ENCODE data around the gene TOLLIP. TPM values are rescaled to one million over a fixed set of nuclear protein-coding genes. Genes with fewer than 3 reads are reported as not detected.
"Not testable (repeated sequence)": the region's sequence is repeated elsewhere in the genome, so short reads cannot be mapped to it uniquely, and the experiment has no call there.

The TOLLIP gene
- total RNA-seq, 1 experiment from 2014 or later: 32.3 TPM

- TF ChIP-seq AR (CRISPR knock-in tag; IDR thresholded peaks at IDR 0.05): no peak
- TF ChIP-seq MAX (CRISPR knock-in tag; IDR thresholded peaks at IDR 0.05): no peak
- no peak for TF ChIP-seq FOXP4 (CRISPR knock-in tag; IDR thresholded peaks at IDR 0.05)
- no peak for TF ChIP-seq NR3C1 (CRISPR knock-in tag; conservative IDR thresholded peaks at IDR 0.05; ENCODE audit: low read depth)
- no peak for TF ChIP-seq ELF4 (CRISPR knock-in tag; IDR thresholded peaks at IDR 0.05; ENCODE audit: low read depth)
- TF ChIP-seq HMGXB4 (CRISPR knock-in tag; IDR thresholded peaks at IDR 0.05): no peak
- TF ChIP-seq ETV6 (CRISPR knock-in tag; IDR thresholded peaks at IDR 0.05): no peak
- no peak for TF ChIP-seq OVOL2 (CRISPR knock-in tag; IDR thresholded peaks at IDR 0.05; ENCODE audit: borderline replicate concordance)
- no peak for TF ChIP-seq ZNF138 (CRISPR knock-in tag; conservative IDR thresholded peaks at IDR 0.05)
- no peak for TF ChIP-seq FOXJ3 (CRISPR knock-in tag; IDR thresholded peaks at IDR 0.05; ENCODE audit: borderline replicate concordance)
- TF ChIP-seq GRHL2 (CRISPR knock-in tag; IDR thresholded peaks at IDR 0.05; ENCODE audit: insufficient replicate concordance, severe bottlenecking): no peak
- no peak for TF ChIP-seq GTF2I (CRISPR knock-in tag; conservative IDR thresholded peaks at IDR 0.05)
- TF ChIP-seq MYBL2 (CRISPR knock-in tag; IDR thresholded peaks at IDR 0.05): no peak
- no peak for TF ChIP-seq E2F1 (CRISPR knock-in tag; IDR thresholded peaks at IDR 0.05)
Observed at GRCh38 chr11:1341928-1342524, 32.6 kb upstream of the TOLLIP start (continued).

- ATAC-seq; H3K4me3 Mint-ChIP-seq; H3K27me3 Mint-ChIP-seq (ENCODE audit: low read depth); H3K36me3 Mint-ChIP-seq; DNase-seq (ENCODE audit: low spot score); H3K4me1 Mint-ChIP-seq; H3K27ac Mint-ChIP-seq; POLR2A ChIA-PET; CTCF ChIA-PET; H3K9me3 Mint-ChIP-seq: not testable (repeated sequence)
Observed at GRCh38 chr11:1341226-1341625, 31.8 kb upstream of the TOLLIP start.

- Mint-ChIP-seq H3K4me1 (peaks cover 7% of the 10 kb centered on the region), H3K27ac (no peak overlapping the region), H3K4me3 (no peak overlapping the region), H3K27me3 (ENCODE audit: low read depth) (peaks cover 12% of the 10 kb centered on the region), H3K9me3 (peaks cover 3% of the 10 kb centered on the region), H3K36me3 (peaks cover 3% of the 10 kb centered on the region)
- POLR2A ChIA-PET: no interaction called here
- ATAC-seq (no peak), DNase-seq (ENCODE audit: low spot score) (no peak)
- CTCF ChIA-PET: no interaction called here
- TF ChIP-seq KAT7 (CRISPR knock-in tag; IDR thresholded peaks at IDR 0.05; ENCODE audit: borderline replicate concordance) (no peak), CBFB (CRISPR knock-in tag; IDR thresholded peaks at IDR 0.05; ENCODE audit: low read depth) (no peak), NFYB (CRISPR knock-in tag; conservative IDR thresholded peaks at IDR 0.05; ENCODE audit: low read depth) (no peak), GRHL2 (CRISPR knock-in tag; IDR thresholded peaks at IDR 0.05; ENCODE audit: insufficient replicate concordance, severe bottlenecking) (no peak), FOXP4 (CRISPR knock-in tag; IDR thresholded peaks at IDR 0.05) (no peak), AFF4 (CRISPR knock-in tag; IDR thresholded peaks at IDR 0.05; ENCODE audit: borderline replicate concordance) (no peak), RORB (CRISPR knock-in tag; IDR thresholded peaks at IDR 0.05) (no peak)
Observed at GRCh38 chr11:1340111-1340510, 30.7 kb upstream of the TOLLIP start.

Data from WTC11 (cell line).